ENCODE data around the gene TBX15.

Gene TBX15

DNA sequence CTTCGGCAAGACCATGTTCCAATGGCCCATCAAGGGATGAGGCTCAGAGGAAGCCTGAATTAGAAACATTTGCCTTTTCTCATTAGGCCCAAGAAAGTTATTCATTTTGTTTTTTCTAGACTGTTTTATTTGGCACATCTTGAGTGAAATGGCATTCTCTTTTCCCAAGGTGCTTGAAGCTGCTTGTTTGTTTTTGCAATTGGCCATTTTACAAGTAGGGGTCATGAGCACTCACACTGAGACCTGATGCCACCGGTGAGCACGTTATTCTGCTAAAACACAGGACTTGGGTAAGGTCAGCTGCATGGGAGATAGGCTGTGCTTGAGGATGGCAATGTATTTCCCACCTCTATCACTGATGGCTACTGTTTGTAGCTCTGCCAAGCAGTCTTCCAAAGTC is 128.1 kb downstream of the TBX15 start:
- Histone ChIP-seq H3K27ac (no peak overlapping the region), H3K4me3 (no peak overlapping the region)

DNA sequence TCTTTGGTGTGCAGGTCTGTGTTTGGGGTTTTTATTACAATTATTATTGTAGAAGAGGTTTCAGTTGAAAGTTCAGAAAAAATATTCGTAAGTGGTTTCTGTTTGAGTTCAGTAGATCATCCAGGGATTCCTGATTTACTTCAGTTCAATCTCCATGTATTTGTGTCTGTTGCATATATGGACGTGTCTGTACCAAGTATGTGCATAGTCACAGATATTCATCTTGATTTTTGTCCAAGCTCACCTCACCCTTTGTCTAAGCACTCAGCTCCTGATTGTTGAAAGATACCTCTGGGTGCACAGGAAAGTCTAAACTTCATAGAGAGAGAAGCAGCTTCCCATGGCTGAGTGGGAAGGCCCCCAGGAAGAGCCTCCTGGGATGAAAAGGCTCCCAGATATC is 141.7 kb downstream of the TBX15 start:
- Histone ChIP-seq H3K4me3 (no peak overlapping the region), H3K27ac (no peak overlapping the region)

DNA sequence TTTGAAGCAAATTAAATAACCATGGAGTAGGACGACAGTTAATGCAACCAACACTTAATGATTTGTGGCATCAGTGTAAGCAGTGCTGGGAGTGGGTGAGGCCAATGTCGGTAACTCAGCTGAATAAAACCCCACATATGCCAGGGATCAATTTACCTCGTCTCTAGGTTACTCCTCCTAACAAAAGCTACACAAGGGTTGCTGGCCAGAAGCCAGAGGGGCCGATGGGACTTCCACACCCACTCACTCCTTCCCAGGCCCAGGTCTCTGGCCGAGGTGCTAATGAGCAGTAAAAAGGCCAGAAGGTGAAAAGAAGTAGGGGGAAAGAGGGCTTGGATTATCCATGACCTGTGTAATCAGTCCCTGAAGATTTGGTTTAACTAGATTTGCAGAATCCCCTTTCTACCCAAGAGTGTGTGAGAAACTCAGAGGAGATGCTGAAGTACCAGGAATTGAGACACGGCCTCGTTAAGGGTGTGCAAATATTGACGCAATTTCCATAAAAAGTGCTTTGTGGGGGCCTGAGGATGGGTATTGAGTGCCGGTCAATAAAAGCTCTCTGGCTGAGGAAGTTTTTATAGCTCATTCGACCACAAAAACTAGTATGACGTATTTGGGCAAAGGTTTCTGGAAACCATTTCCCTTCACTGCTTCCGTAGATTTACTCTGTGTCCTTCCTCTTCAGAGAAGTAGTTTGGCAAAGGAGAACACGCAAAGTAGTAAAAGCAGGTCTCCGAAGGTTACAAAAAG is 145.5 kb downstream of the TBX15 start:
- no peak overlapping the region for H3K4me3 ChIP-seq
- H3K27ac ChIP-seq: no peak overlapping the region

DNA sequence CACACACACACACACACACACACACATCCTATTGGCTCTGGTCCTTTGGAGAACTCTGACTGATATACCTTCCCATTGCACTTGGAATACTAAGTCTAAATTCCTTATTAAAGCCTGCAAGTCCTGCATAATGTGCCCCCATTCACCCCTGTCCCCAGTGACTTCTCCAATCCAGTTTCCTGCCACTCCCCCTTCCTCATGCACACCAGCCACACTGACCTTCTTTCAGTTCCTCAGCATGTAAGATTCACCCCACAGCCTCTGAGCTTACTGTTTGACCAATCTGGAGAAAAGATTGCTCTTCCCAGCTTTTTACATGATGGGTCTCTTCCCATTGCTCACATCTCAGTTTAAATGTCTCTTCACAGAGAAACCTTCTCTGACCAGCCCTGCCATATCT is 146.6 kb downstream of the TBX15 start:
- Histone ChIP-seq H3K27ac (no peak overlapping the region), H3K4me3 (no peak overlapping the region)

Data from skin epidermis (tissue), 12 donors.